Stimulated activated CD4-positive, alpha-beta T cell treated with anti-CD3 and anti-CD28 coated beads, TNF-alpha, amount 100 ng/mL, for 24 hours (primary cell): Measurements from ENCODE around the gene CXCR1.
A peak's percentile ranks its signal among the peaks of the same experiment; 100 is the strongest.
"Not testable (repeated sequence)": the region's sequence is repeated elsewhere in the genome, so short reads cannot be mapped to it uniquely, and the experiment has no call there.

ENCODE experiments used
- DNase-seq, 3 experiments: peaks; one replicate each; pipeline ENCODE4 v3.0.0-alpha.2; 2020; ENCODE audit warnings: low read depth in 3 of 3

CXCR1 gene

DNA sequence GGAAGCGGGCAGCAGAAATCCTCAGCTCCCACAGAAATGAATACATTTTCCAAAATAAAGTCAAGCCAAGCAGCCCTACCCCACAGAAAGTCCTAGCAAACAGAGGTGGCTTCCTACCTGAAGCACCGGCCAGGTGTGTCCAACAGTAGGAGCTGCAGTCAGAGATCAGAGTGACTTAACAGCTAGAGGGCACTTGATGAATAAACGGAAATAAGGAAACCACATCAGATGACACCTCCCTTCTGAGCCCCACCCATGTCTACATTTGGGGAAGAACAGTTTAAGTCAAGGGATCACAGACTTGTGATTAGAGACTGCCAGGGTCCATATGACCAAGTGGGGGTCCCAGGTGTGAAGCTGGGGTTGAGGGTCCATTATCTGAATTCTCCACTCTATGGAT is at the start of gene CXCR1:
Gene CXCR1, minus strand, starts transcription at position 172 of the 400 bp plus-strand sequence. CDS start 1,751 bp downstream, outside the sequence.
- no peak for DNase-seq

DNA sequence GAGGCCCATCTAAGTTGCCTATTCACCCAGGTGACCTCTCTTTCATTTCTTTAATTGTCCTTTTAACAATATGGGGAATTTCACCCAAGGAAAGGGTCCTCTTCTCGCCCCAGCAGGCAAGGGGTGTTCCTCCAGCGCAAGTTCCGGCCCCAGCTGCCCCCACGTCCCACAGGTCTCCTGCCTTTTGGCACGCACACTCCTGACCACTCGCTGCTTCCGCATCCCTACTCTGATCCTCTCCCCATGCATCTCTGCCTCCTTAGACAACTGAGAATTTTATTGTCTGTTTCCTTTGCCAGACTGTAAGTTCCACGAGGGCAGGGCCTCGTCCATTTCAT is 49.5 kb upstream of the CXCR1 start:
- DNase-seq: no peak

DNA sequence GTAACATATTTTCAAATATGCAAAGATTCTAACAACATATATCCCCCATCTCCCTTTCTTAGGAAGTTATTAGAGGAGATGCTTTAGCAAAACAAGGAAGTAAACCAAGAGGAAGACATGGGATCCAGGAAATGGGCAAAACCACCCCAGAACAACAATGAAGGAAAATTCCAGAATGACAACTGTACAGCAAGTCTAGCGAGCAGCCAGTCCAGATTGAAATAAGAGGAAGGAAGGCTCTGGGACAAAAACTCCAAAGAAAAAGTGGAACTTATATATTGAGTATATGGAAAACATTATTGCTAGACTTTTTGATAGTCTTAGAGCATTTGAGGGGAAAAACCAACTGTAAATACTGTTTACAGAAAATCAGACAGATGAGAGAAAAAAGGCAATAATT is 47.4 kb upstream of the CXCR1 start:
- DNase-seq: no peak

DNA sequence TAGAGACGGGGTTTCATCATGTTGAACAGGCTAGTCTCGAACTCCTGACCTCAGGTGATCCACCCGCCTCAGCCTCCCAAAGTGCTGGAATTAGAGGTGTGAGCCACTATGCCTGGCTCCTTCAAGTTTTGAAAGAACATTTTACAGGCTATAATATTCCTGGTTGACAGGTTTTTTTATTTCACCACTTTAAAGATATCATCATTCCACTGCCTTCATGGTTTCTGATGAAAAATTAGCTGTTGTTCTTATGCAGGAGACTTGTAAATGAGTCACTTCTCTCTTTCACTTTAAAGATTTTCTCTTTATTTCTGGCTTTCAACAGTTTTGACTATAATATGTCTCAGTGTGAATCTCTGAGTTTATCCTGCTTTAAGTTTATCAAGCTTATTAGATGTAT is 42.3 kb upstream of the CXCR1 start:
- no peak for DNase-seq

DNA sequence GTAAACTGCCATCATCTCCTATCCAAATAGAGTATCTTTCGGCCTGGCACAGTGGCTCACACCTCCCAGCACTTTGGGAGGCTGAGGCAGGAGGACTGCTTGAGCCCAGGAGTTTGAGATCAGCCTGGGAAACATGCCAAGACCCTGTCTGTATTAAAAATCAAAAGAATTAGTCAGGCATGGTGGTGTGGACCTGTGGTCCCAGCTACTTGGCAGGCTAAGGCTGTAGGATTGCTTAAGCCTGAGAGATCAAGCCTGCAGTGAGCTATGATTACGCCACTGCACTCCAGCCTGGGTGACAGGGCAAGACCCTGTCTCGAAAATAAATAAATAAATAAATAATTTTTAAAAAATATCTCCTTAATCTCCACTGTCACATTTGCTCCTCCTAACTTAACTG is 35.5 kb upstream of the CXCR1 start:
- no peak for DNase-seq

DNA sequence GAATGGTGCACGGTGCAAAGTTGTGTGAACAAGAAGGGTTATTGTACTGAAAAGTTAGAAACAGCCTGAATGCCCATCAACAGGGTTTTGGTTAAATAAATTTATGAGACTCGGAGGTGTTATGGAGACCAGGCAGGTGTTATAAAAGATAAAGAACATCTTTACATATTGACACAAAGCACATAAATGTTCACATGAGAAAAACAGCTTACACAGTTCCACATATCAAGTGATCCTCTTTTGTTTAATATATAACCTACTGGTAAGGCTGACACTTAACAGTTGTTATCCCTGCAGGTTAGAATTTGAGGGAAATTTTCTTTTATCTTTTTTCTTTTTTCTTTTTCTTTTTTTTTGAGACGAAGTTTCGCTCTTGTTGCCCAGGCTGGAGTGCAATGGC is 30.2 kb upstream of the CXCR1 start:
- no peak for DNase-seq

DNA sequence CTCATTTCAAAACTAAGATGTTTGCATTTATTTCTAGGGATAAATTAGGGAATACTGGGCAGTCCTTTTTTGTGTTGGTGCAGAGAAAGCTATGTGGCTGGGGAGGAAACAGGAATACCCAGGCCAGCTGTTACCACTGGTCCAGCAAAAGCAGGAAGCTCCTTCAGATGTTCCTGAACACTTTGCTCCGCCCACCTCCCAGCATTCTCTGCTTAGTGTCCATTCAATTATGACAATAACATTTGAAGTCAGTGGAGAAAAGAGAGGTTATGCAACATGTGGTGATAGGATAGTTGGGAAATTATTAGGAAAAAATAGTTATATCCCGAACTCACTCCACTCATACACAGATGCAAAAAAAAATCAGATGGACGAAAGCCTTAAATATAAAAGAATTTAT is 28.1 kb upstream of the CXCR1 start:
- DNase-seq: no peak

DNA sequence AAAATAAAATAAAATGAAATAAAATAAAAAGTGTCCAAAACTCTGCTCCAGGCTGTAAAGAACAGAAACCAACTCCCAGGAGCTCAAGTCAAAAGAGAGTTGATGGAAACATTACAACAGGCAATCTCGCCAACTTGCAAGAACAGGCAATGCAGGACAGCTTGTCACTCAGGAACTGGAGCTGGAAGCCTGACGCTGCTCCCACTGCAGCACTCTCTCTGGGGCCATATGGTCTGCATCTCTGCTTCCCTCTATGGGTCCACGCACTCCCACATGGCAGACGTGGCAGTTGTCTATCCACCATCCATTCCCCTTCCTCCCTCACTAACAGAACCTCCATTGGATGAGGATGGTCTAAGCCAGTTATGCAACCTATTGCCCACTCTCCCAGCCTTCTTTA is 26.9 kb upstream of the CXCR1 start:
- DNase-seq: no peak

DNA sequence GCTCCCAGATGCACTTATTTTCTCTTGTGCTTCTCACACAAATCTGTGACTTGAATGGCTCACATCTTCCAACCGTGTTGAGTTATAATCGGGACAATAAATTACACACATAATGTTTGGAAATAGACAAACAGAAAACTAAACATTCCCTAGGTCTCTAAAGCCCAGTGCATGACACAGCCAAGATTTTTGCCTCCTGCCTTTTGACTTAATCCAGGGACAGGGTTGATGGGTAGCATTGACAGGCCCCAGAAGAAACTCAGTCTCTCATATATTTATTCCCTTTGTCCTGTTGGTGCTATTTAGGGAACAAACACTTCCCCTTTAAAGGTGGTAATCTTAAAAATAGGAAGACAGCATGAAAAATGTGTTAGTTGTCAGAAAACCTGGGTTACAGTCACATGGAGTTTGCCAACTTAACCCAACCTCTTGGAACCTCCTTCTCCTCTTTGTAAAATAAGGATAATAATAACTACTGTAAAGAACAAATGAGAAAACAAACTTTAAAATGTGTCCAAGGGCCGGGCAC is 26.2 kb upstream of the CXCR1 start:
- DNase-seq: no peak

DNA sequence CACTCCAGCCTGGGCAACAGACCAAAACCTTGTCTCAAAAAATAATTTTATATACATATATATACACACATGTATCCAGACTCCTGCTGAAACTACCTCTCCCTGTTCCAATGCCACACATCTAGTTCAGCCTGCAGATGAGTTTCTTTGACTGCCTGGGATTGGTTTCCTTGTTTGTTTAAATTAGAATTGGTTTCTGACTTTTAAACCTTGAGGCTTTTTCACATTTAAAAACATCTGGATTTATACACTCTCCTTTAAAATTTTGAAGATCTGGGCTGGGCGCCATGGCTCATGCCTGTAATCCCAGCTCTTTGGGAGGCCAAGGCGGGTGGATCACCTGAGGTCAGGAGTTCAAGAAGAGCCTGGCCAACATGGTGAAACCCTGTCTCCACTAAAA is 21.8 kb upstream of the CXCR1 start:
- no peak for DNase-seq

DNA sequence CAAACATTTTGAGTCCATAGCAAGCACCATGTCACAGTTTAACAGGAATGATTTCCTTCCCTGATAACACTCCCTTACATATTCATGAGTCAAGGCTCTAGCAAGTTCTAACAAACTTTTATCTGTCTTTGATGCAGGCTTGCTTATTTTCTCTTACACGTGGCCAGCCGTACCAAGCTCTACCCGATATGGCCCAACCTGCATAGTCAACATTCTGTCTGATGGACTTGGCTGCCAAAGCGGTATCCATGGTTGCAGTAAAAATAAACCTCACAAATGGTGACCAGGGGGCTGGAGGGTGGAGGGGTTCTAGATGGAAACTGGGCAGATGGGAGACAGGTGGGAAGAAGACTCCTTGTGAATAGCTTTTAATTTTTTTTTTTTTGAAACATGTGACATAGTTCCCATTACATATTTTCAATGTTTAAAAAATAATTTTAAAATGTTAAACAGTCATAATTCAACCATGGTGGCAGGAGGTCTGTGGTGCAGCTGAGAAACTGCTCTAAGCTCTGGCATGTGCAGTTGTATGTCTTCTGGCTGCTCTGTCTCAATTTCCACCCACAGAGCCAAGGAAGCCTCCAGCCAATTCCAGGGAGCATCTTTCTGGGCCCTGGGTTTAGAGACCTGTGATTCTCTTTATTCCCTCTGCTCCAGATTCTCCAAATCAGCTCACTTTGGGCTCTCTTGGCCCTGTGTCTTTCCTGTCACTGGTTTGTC is 20.7 kb upstream of the CXCR1 start:
- no peak for DNase-seq

DNA sequence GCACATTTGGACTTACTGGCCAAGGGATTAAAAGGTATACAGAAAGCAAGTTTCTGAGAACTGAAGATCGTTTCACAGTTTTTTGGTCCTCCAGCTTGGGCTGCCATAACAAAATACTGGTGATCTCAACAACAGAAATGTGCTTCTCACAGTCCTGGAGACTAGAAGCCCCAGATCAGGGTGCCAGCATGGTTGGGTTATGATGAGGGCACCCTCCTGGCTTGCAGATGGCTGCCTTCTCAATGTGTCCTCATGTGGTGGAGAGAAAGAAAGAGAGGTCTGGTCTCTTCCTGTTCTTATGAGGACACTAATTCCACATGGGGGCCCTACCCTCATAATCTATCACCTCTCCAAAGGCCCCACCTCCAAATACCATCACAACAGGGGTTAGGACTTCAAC is 20.1 kb upstream of the CXCR1 start:
- DNase-seq: no peak

DNA sequence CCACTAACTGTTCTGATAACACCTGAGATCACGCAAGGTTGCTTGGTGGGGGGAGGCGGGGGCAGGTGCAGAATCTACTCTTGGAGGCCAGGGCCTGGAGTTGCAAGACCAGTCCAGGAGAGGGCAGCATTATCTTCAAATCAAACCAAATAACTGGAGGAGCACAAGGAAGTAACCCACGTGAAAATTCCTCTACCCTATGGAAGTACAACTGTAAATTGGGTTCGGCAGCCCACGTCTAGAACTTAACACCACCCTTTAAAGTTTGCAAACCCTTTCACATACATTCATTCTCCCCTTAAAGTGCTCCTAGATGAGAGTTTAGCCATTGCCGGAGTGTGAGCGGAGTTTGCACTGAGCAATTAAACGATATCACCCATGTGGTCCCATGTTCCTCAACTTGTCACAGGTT is 19.6 kb upstream of the CXCR1 start:
- peak; percentile 40 to 62 (median 51) for DNase-seq

DNA sequence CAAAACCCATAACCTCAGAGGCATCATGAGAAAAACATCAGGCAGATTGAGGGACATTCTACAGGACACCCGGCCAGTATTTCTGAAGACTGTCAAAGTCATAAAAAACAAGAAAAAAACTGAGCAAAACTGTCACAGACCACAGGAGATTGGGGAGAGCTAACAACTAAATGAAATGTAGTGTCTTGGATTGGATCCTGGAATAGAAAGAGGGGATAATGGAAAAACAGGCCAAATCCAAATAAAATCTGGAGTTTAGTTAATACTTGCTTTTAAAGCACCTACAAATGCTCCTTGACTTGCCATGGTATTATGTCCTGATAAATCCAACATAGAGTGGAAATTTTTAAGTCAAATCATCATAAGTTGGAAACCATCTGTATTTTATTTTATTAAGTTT is 17.6 kb upstream of the CXCR1 start:
- DNase-seq: no peak

DNA sequence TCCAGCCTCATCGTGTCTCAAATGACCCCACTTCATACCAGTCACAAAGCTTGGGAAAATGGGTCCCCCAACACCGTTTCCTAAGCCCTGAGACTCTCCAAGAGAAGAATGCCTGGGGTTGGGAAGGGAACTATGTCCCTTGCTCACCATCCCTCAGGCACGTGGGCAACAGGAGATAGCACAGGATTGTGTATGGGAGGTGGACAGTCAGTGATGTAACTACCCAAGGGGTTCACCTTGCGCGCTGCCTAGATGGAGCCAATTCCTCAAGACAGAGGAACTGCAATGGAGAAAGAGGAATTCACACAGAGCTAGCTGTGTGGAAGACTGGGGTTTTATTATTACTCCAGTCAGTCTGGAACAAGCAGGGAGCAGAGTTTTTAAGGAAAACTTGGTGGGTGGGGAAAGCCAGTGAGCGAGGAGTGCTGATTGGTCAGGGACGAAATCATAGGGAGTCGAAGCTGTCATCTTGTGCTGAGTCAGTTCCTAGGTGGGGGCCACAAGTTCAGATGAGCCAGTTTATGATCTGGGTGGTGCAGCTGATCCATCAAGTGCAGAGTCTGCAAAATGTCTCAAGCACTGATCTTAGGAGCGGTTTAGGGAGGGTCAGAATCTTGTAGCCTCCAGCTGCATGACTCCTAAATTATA is 13.8 kb upstream of the CXCR1 start:
- DNase-seq: no peak

DNA sequence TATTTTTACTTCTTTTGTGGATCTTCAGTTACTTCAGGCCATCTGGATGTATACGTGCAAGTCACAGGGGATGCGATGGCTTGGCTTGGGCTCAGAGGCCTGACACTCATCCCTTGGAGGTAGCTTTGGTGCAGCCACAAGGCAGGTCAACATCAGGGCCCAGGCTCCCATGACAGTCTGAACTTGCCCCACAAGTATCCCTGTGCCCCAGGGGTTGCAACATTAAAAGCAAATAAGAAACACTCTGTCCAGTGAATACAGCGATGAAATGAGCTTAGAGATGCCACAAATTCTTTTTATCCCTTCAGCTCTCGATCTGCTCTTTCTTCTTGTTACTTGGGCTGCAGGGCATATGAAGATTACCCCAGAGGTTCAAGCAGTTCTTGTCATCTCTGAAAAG is 13.0 kb upstream of the CXCR1 start:
- no peak for DNase-seq

DNA sequence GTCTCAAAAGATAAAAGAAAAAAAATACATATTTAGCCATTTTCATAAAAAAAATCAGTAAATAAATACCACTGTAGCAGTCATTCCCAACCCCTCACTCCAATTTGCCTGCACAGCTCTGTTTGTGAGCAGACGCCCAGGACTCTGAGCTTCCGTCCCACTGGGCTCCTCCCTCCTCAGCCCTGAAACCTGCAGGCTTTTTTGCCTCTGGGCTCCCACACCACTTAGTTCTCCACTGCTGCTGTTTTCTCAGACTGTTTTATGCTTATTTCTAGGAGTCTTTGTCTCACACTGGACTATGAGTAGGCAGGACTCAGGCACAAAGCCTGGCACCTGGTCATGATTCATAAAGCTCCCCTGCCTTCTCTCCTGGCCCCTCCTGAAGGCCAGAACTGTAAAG is 6.1 kb upstream of the CXCR1 start:
- DNase-seq: no peak

DNA sequence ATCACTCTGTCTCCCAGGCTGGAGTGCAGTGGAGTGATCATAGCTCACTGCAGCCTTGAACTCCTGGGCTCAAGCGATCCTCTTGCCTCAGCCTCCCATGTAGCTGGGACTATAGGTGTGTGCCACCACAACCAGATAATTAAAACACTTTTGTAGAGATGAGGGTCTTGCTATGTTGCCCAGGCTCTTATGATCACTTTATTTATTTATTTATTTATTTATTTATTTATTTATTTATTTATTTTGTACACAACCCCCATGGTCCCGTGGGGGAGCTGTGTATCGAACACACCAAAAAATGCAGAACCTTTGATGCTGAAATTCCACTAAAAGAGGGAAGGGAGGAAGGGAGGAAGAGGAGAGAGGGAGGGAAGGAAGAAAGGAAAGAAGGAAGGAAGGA is 5.0 kb upstream of the CXCR1 start:
- DNase-seq: not testable (repeated sequence)

DNA sequence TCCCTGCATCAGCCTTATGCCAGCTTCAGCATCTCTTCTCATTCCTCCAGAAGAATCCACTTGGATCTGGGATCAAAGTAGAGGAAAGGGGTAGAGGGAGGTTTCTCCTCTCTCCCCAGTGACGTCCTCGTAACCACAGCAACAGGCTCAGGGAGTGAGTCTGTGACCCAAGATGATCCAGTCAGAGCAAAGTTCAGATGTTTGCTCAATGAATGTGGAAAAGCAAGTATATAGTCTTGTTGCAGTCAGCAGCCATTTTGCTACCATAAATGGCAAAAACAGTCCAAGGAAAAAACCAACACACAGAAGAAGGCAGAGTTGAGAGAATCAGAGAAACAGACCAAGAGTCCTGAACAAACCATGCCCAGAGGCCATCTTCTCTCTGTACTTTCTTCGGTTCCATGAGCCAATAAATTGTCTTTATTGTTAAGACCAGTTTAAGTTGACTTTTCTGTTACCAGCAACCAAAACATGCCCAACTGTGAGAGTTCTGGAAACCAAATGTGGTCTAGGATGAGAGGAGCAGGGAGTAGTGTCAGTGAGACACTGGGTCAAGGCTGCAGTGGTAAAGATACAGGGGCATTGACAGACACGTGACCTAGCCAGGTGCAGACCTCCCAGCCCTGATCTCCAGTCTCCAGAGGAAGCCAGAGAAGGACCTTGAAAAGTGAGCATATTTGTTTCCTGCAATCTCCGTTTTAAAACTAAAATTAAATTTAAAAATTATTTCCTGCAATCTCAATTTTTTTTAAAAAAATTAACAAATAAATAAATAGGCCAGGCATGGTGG is 3.2 kb upstream of the CXCR1 start:
- no peak for DNase-seq

DNA sequence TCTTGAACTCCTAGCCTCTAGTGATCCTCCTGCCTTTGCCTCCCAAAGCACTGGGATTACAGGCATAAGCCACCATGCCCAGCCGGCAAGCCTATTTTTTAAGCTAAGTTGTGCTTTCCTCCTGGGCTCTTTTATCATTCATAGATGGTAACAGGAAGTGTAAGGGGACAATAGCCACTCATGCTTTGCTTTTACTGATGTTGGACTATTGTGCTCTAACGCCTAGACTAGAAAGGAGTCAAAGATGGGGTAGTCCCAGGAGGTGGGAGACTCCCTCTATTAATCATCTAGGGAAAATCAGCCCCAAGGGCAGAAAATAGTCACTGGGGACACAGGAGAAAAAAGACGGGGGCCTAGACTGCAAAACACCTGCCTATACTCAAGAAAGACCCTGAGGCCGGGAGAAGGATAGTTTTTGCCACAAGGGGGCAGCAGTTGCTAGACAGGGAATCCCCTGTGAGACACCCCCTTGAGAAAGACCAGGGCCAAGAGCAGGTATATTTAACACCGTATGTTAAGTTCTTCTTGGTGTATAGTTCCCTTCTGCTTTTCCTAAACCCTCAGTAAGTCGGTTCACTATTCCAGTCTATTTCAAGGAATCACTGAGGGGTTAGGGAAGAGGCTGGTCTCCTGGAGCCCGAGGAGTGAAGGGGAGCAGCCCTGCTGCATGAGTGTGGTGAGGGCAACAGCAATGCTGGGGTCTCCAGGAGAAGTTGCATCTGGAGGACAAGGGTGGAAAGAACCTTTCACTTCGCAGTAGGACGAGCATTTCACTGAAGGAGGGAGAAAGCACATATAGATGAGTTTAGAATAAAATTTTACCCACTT is 2.1 kb upstream of the CXCR1 start:
- DNase-seq: peak; percentile 43 to 63 (median 45)

DNA sequence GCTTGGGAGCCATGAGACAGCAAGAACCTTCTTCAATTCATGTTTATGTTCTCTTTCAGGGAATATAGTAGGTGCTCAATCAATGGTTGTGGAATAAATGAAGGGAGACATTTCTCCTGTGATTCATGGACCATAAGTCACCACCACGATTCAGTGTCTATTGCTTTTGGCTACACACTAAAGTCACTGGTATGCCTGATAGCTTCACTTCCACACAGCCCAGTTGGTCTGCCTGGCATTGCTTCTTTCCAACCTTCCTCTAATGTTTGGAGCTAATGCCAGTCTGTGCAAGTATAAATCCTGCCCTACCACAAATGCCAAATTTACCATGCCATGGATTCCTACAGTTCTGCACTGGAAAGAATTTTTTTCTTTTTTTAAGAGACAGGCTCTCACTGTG is 1.3 kb upstream of the CXCR1 start:
- DNase-seq: no peak

DNA sequence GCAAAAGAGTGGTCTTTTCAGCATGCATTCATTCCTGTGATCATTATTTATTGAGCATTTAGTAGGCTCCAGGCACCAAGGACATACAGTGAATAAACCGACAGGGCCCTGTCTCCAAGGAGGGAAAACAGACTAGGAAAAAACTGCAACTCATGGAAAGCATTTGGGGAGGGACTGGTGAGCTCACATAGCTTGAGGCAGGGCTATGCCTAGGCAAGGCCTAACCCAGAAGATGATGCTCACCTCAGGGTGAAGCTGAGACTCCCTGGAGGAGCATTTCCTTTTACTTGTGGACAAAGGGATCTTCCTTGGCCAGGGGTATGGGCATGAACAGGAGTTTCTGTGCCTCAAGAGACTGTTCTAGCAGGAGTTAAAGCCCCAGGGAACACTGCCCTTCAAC is 3.9 kb downstream of the CXCR1 start:
- DNase-seq: no peak
